ENCODE results near the gene SAMD4A. TPM values are rescaled to one million over a fixed set of nuclear protein-coding genes. Genes with fewer than 3 reads are reported as not detected.

Gene SAMD4A
- total and polyA plus RNA-seq, 2 of the 4 experiments (the other 2 are of a cell fraction), result 22.9 to 38.2 TPM

DNA sequence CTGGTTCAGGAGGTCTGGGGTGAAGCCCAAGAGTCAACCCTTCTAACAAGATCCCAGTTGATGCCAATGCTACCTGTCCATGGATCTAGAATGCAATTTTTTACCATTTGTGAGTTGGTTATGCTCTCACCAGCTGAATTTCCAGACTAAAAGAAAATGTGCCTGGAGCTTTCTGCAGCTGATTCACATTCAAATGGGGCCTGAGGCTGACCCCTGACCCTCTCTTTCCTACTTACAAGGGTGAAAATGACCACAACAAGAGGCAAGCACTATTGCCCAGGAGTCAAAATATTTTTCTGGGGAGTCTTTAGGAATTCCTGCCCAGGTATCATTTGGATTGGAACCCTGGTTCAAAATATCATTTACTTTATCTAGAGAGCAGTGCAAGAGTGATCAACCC is 159.1 kb downstream of the SAMD4A start:
- no peak overlapping the region for H2AFZ ChIP-seq (replicated peaks; ENCODE audit: low read length, poor library complexity)
- H2BK120ac ChIP-seq (ENCODE audit: low read depth, low read length), result no peak overlapping the region
- DNase-seq (no peak), ATAC-seq (ENCODE audit: low read depth) (no peak)
- TF ChIP-seq MAFK (IDR thresholded peaks at IDR 0.05; ENCODE audit: low read depth, low read length), result no peak
- TF ChIP-seq SMC3 (IDR thresholded peaks at IDR 0.05; ENCODE audit: low read depth, low read length), result no peak
- TF ChIP-seq RAD21 (IDR thresholded peaks at IDR 0.05; ENCODE audit: low read length), result no peak
- TF ChIP-seq NFE2L2 (IDR thresholded peaks at IDR 0.05; ENCODE audit: low read depth, low read length), result no peak
- no peak for TF ChIP-seq POLR2A (IDR thresholded peaks at IDR 0.05; ENCODE audit: low read depth, low read length)
- no peak for TF ChIP-seq RFX5 (IDR thresholded peaks at IDR 0.05; ENCODE audit: low read depth, low read length)
- TF ChIP-seq, protein P1, sequence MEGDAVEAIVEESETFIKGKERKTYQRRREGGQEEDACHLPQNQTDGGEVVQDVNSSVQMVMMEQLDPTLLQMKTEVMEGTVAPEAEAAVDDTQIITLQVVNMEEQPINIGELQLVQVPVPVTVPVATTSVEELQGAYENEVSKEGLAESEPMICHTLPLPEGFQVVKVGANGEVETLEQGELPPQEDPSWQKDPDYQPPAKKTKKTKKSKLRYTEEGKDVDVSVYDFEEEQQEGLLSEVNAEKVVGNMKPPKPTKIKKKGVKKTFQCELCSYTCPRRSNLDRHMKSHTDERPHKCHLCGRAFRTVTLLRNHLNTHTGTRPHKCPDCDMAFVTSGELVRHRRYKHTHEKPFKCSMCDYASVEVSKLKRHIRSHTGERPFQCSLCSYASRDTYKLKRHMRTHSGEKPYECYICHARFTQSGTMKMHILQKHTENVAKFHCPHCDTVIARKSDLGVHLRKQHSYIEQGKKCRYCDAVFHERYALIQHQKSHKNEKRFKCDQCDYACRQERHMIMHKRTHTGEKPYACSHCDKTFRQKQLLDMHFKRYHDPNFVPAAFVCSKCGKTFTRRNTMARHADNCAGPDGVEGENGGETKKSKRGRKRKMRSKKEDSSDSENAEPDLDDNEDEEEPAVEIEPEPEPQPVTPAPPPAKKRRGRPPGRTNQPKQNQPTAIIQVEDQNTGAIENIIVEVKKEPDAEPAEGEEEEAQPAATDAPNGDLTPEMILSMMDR (conservative IDR thresholded peaks at IDR 0.05; ENCODE audit: low read depth, low read length), result no peak
- no peak for TF ChIP-seq MAZ (IDR thresholded peaks at IDR 0.05; ENCODE audit: borderline replicate concordance, low read depth, low read length)
- TF ChIP-seq RCOR1 (IDR thresholded peaks at IDR 0.05; ENCODE audit: insufficient replicate concordance, low read length), result no peak
- TF ChIP-seq, protein P2, sequence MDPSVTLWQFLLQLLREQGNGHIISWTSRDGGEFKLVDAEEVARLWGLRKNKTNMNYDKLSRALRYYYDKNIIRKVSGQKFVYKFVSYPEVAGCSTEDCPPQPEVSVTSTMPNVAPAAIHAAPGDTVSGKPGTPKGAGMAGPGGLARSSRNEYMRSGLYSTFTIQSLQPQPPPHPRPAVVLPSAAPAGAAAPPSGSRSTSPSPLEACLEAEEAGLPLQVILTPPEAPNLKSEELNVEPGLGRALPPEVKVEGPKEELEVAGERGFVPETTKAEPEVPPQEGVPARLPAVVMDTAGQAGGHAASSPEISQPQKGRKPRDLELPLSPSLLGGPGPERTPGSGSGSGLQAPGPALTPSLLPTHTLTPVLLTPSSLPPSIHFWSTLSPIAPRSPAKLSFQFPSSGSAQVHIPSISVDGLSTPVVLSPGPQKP (IDR thresholded peaks at IDR 0.05; ENCODE audit: borderline replicate concordance, low read depth, low read length), result no peak
- TF ChIP-seq, protein P3, sequence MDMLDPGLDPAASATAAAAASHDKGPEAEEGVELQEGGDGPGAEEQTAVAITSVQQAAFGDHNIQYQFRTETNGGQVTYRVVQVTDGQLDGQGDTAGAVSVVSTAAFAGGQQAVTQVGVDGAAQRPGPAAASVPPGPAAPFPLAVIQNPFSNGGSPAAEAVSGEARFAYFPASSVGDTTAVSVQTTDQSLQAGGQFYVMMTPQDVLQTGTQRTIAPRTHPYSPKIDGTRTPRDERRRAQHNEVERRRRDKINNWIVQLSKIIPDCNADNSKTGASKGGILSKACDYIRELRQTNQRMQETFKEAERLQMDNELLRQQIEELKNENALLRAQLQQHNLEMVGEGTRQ (IDR thresholded peaks at IDR 0.05; ENCODE audit: low read depth, low read length), result no peak
- no peak for TF ChIP-seq CHD1 (IDR thresholded peaks at IDR 0.05; ENCODE audit: low read depth, low read length)
- H2AK9ac ChIP-seq (replicated peaks; ENCODE audit: low read depth, low read length, poor library complexity), result no peak overlapping the region
- ChIA-PET POLR2A (ENCODE audit: unreplicated experiment) (no interaction called here), CTCF (no interaction called here)
- H3K56ac ChIP-seq (ENCODE audit: extremely low read depth, insufficient read depth, low read length), result no peak overlapping the region
- H3K9me3 ChIP-seq (ENCODE audit: control insufficient read depth, insufficient read depth, low read length), result no peaks in the 10 kb centered on the region
- no peaks in the 10 kb centered on the region for H3K36me3 ChIP-seq (ENCODE audit: control insufficient read depth, insufficient read depth, low read length)
- H3K18ac ChIP-seq (ENCODE audit: low read depth, low read length), result no peak overlapping the region
- H2BK15ac ChIP-seq (ENCODE audit: low read depth, low read length), result no peak overlapping the region
- intact Hi-C loops (cut with micrococcal nuclease), result no loop called here
- no peak overlapping the region for H3K27ac ChIP-seq (ENCODE audit: insufficient read depth, low read length)
- in situ Hi-C loops (cut with MboI; ENCODE audit: low sequenced_read_pairs), result no loop called here
- H4K20me1 ChIP-seq (ENCODE audit: insufficient read depth, low read length), result peaks cover 58% of the 10 kb centered on the region
- no peaks in the 10 kb centered on the region for H3K27me3 ChIP-seq (ENCODE audit: control insufficient read depth, insufficient read depth, low read length)
- dilution Hi-C loops (cut with HindIII; ENCODE audit: low sequenced_read_pairs, unreplicated experiment), result no loop called here
- H3K4ac ChIP-seq (ENCODE audit: low read depth, low read length), result no peak overlapping the region
- peaks cover 28% of the 10 kb centered on the region for H3K9me1 ChIP-seq (ENCODE audit: insufficient read depth, low read length)
- peaks cover 61 to 88% of the 10 kb centered on the region in 2 experiments for H3K79me1 ChIP-seq (ENCODE audit: low read depth in 1 of 2, low read length in 2 of 2)
- H2AK5ac ChIP-seq (ENCODE audit: low read depth, low read length), result no peak overlapping the region
- H3K4me2 ChIP-seq (ENCODE audit: low read depth, low read length), result no peak overlapping the region
- no peak overlapping the region for H3K9ac ChIP-seq (ENCODE audit: low read depth, low read length)
- H3K4me3 ChIP-seq (ENCODE audit: insufficient read depth, low read depth, low read length), result no peak overlapping the region
- no TSS peak for BruUV-seq (replicated peaks)
- no peak overlapping the region for H2BK5ac ChIP-seq (ENCODE audit: low read depth, low read length, poor library complexity, severe bottlenecking)
- H3K14ac ChIP-seq (replicated peaks; ENCODE audit: low read depth, low read length), result no peak overlapping the region
- H3K23ac ChIP-seq (ENCODE audit: low read depth, low read length), result peak overlapping the region; percentile 52; the same call in 1 of the 2 replicates
- H2BK20ac ChIP-seq (ENCODE audit: low read depth, low read length), result no peak overlapping the region
- no peak overlapping the region for H4K8ac ChIP-seq (ENCODE audit: low read depth in 2 of 2, low read length in 2 of 2)
- peaks cover 23% of the 10 kb centered on the region for H3K4me1 ChIP-seq (ENCODE audit: control insufficient read depth, insufficient read depth, low read length)
- no peak overlapping the region for H4K5ac ChIP-seq (ENCODE audit: low read depth, low read length)
- no peak overlapping the region for H4K91ac ChIP-seq (ENCODE audit: insufficient read depth, low read depth, low read length)
